Embryonic facial prominence (tissue), 1 donor: ENCODE results near the gene ZNF326.
"Not testable (repeated sequence)": the region's sequence is repeated elsewhere in the genome, so short reads cannot be mapped to it uniquely, and the experiment has no call there.

ENCODE experiments used
- DNase-seq: peaks from one replicate; pipeline ENCODE4 v3.0.0-alpha.2; 2016; ENCODE audit errors: extremely low spot score

ZNF326 gene

GRCh38 chr1:89965193-89965768 is 29.6 kb upstream of the ZNF326 start:
- no peak for DNase-seq

GRCh38 chr1:89966656-89967055 is 28.3 kb upstream of the ZNF326 start:
- no peak for DNase-seq

DNA sequence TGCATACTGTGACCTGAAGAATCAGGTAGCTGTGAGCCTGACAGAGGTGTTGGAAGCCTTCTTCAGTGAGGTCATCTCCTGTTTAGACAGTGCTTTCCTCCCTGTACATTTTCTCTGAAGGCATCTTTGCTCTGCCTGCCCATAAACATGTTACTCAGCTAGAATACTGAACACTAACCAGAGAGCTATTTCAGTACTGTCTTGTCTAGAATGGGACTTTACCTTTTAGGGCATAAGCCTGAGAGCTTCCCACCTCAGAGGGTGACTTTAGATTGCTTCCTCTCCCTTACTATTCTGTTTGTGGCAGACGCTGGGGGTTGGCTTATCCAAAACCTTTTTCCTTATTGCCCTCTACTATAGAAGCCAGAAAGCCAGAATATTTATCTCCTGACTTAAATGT is 23.3 kb upstream of the ZNF326 start:
- no peak for DNase-seq

GRCh38 chr1:89972024-89972423 is 22.9 kb upstream of the ZNF326 start:
- DNase-seq: no peak

DNA sequence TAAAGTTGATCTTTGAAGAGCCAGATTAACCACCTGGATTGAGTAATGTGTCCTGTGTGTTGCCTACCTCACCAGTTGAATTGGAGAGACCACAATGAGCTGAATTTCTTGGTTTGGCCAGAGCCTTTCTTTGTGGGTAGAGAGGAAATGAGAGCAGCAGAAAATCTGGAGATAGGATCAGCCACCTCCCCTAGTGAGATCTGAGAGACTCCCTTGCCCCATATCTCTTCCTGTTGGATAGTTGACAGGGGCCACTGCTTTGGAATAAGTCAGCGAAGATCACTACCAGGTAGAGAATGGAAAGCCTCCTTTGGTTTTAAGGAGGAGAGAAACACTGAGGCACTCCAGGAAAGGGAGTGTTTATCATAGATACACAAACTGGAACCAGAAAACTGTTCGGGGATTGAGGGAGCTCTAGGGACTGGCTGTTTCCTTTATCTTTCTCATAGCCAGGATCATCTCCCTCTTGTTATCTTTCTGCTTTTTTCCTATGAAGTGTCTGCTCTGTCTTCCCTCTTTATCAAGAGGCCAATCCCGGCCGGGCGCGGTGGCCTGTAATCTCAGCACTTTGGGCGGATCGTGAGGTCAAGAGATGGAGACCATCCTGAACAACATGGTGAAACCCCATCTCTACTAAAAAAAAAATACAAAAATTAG is 21.3 kb upstream of the ZNF326 start:
- DNase-seq: no peak

DNA sequence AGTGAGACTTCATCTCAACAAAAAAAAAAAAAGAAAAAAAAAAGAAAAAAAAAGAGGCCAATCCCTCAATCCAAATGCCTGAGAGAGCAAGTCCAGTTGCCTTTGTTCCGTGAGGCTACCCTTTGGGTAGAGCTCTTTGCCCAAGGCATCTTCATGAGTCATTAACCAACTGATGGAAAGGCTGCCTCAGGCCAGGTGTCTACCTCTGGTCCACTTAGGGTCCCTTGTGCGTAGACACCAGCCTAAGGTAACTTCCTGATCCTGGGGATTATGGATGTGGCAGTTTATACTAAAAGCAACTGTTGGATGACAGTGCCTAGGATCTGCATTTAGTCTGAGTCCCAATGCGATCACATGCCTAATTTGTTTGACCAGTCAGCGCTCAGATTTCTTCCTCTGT is 20.7 kb upstream of the ZNF326 start:
- no peak for DNase-seq

- DNase-seq: no peak
Observed at GRCh38 chr1:89974696-89975470, 20.0 kb upstream of the ZNF326 start.

DNA sequence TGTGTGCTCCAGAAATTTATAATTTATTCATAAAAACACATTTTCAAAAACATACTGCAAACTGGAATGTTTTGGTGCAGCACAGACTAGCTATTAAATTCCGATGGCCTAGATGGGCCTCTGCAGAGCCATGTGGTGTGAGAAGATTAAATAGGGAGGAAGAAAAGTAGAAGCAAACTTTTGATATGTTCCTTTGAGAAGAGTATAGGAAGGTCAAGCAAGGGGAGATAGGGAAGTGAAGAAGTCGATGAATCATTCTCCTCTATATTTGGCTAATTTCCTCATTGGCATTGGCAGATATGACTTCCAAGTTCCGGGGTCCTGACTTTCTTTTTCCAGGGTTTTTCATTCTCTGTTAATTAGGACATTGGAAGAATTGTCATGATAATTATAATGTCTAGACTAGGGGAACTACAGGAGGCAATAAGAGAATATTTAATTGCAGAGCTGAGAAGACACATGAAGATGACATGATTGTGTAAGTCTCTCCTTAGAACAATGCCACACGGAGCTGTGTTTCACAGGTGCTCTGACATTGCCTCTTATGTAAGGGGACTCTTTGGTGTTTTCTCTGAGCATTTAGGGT is 19.3 kb upstream of the ZNF326 start:
- DNase-seq: no peak

- no peak for DNase-seq
Observed at GRCh38 chr1:89978755-89979154, 16.2 kb upstream of the ZNF326 start.

DNA sequence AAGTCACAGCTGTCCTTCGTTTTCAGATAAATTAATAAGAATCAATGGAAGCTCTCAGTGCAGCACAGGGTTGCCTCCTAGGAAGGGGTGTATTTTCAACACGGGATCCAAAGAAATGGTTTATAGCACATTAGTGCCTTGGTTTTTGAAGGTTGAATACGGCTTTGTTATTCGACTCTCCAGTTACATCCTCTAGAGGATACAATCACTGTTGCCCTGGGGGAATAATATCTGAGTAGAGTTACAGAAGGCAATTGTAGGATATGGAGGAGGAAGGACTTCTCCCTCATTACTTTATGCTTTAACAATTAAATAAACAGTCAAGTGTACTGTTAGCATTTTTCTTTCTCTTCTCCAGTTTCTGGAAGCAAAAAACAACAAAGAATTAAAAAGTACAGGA is 14.3 kb upstream of the ZNF326 start:
- DNase-seq: no peak

- not testable (repeated sequence) for DNase-seq
Observed at GRCh38 chr1:89982846-89983245, 12.1 kb upstream of the ZNF326 start.

GRCh38 chr1:89984564-89985116 is 10.3 kb upstream of the ZNF326 start:
- DNase-seq: not testable (repeated sequence)

- DNase-seq: no peak
Observed at GRCh38 chr1:89986020-89986419, 8.9 kb upstream of the ZNF326 start.

DNA sequence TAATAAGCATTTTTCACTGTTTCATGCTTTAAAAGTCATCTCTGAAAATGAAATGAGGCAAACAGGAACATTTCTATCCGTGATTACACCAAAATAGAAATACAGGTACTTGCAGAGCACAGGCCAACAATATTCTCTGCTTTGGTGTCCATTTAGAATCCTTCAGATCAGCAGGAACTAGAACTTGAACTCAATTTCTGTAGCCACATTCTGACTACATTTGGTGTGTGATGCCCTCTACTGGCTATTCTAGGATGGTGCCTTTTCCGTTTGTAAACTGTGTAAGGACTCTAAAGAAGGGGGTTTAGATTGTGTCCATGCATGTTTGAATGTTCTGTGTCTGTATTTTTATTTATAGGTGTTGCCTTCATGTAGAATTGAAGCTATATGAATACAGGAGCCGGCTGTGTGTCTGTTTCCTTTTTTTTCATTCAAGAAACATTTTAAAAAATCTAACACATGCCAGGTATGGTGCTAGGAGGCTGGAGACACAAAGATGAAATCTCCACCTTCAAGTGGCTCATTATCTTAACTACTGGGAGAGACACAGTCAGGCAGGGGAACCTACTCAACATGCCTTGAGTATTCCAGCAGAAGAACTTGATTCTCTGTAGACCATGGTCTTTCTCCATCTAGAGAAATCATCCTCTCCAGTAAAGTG is 7.6 kb upstream of the ZNF326 start:
- peak; percentile 45 for DNase-seq

GRCh38 chr1:89989099-89989498 is 5.8 kb upstream of the ZNF326 start:
- no peak for DNase-seq

DNA sequence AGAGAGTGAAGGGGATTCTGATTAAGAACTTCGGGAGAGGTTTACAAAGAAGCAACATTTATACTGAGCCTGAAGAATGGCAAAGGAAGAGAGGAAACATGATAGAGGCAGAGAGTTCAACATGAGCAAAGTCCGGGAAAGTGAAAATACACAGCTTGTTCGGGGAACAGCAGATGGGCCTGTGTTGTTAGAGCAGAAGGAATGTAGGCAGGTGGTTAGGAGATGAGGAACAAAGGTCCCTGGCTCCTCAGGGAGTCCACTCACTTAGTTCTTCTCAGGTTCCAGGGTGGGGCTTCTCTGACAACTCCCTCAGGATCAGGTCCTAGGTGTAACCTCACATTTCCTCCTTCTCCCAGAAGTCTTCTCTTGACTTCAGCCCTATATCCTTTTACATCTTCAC is 5.1 kb upstream of the ZNF326 start:
- DNase-seq: no peak

- DNase-seq: no peak
Observed at GRCh38 chr1:89990976-89991831, 3.7 kb upstream of the ZNF326 start.

DNA sequence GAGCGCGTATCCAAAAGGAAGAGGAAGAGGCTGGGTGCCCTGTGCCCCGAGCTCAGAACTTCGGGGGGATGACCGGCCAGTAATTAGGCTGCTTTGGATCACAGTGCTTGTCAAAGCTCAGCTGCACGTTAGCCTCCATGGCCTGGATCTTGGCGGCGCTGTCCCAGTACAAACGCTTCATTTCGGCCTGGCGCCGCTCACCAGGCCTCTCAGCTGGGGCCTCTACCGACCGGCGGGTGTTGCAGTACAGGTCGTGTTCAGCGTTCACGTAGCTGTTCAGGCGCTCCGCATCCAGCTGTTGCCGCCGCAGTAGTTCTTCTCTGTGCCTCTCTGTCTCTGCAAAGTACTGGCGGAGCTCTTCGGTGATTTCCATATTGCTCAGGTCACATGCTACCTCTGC is 1.4 kb upstream of the ZNF326 start:
- no peak for DNase-seq

- no peak for DNase-seq
Observed at GRCh38 chr1:89994231-89994804, 592 bp upstream of the ZNF326 start.

GRCh38 chr1:89995598-89996449 is 914 bp downstream of the ZNF326 start:
- DNase-seq: no peak
